Measurements from ENCODE around the gene CDH7.

CDH7 gene

GRCh38 chr18:65897292-65897691, 146.5 kb downstream of the CDH7 start:
- H3K27ac ChIP-seq: no peak overlapping the region
- TF ChIP-seq CTCF (IDR thresholded peaks at IDR 0.05): no peak

- H3K27ac ChIP-seq: no peak overlapping the region
- TF ChIP-seq CTCF (IDR thresholded peaks at IDR 0.05) (no peak), ZFX (IDR thresholded peaks at IDR 0.05; ENCODE audit: borderline replicate concordance) (no peak)
Observed at GRCh38 chr18:65901522-65901921, 150.7 kb downstream of the CDH7 start.

- H3K27ac ChIP-seq: peak overlapping the region; percentile 75
- TF ChIP-seq ZFX (IDR thresholded peaks at IDR 0.05; ENCODE audit: borderline replicate concordance) (no peak), CTCF (IDR thresholded peaks at IDR 0.05) (no peak)
Observed at GRCh38 chr18:65906621-65907034, 155.8 kb downstream of the CDH7 start.

DNA sequence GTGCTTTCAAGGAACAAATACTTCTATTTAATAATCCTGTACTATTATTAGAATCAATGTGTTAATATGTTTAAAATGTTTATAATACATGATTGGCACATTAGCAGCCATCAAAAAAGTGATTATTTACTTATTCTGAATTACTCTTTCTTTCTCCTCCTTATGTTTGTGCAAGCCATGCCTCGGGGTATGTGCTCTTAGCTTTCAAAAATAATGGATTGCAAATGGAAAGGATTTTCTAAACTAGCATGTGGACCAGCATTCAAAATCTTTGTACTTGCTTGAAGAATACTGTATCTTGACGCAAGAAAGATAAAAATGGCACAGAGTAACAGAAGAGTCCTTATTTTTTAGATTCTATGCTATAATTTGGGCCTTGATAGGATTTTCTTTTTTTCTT, 156.5 kb downstream of the CDH7 start:
- H3K27ac ChIP-seq: peak overlapping the region; percentile 75
- TF ChIP-seq ZFX (IDR thresholded peaks at IDR 0.05; ENCODE audit: borderline replicate concordance) (no peak), CTCF (IDR thresholded peaks at IDR 0.05) (no peak)

GRCh38 chr18:65919018-65919417, 168.2 kb downstream of the CDH7 start:
- TF ChIP-seq CTCF (IDR thresholded peaks at IDR 0.05): no peak
- no peak for TF ChIP-seq ZFX (IDR thresholded peaks at IDR 0.05; ENCODE audit: borderline replicate concordance)
- no peak overlapping the region for H3K27ac ChIP-seq

DNA sequence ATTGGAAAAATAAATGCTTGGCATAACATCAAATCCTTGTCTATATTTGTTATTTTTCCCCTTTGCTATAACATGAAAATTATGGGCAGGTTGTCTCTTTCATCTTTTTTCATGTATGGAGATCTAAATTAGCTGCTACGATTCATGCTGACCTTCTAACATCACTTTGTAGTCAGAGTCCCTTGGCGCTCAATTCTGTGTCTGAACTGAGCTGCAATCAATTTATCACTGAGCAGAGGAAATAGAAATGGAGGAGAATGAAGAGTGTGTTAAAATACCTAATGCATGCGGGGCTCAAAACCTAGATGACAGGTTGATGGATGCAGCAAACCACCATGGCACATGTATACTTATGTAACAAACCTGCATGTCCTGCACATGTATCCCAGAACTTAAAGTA, 168.9 kb downstream of the CDH7 start:
- H3K27ac ChIP-seq: no peak overlapping the region
- TF ChIP-seq CTCF (IDR thresholded peaks at IDR 0.05) (no peak), ZFX (IDR thresholded peaks at IDR 0.05; ENCODE audit: borderline replicate concordance) (no peak)

- TF ChIP-seq ZFX (IDR thresholded peaks at IDR 0.05; ENCODE audit: borderline replicate concordance): no peak
- no peak for TF ChIP-seq CTCF (IDR thresholded peaks at IDR 0.05)
Observed at GRCh38 chr18:65922103-65922502, 171.3 kb downstream of the CDH7 start.

More at GRCh38 chr18:65922103-65922502, 171.3 kb downstream of the CDH7 start:
- no peak overlapping the region for H3K27ac ChIP-seq
